ENCODE data around the gene CD300C.
"Not testable (repeated sequence)": the region's sequence is repeated elsewhere in the genome, so short reads cannot be mapped to it uniquely, and the experiment has no call there.

Gene CD300C

GRCh38 chr17:74563358-74563757, 17.4 kb upstream of the CD300C start:
- no peak for DNase-seq (ENCODE audit: low read depth in 1 of 2, low spot score in 1 of 2)

GRCh38 chr17:74561586-74561985, 15.7 kb upstream of the CD300C start:
- no peak for DNase-seq (ENCODE audit: low read depth in 1 of 2, low spot score in 1 of 2)

DNA sequence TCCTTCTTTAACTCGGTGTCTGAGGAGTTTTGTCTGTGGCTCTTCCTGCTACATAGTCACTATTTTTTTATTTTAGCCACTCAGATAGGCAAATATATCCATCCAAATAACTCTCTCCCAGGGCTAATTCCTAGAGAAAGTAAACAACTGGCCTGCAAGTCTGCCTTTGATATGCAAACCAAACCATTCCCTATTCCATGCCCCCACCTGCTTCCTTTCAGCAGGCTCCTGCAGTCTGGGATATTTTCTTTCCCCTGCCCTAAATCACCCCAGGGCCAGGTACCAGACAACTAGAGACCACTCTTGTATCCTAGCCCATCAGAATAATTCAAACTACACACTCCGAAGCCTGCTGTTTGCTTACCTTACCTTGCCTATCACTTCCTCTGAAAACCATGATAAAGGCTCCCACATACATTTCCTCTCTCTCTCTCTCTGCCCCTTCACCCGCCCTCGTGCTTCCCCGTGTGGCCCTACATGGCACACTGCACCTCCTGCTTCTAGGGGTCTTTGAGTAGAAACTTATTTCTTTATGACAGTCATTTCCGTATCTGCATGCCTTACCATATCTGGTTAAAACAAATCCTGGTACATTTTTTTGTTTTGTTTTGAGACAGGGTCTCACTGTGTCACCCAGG, 13.1 kb upstream of the CD300C start:
- no peak for DNase-seq (ENCODE audit: low read depth in 1 of 2, low spot score in 1 of 2)

GRCh38 chr17:74558402-74558801, 12.5 kb upstream of the CD300C start:
- not testable (repeated sequence) for DNase-seq (ENCODE audit: low read depth in 1 of 2, low spot score in 1 of 2)

GRCh38 chr17:74555427-74555940, 9.6 kb upstream of the CD300C start:
- DNase-seq (ENCODE audit: low read depth in 1 of 2, low spot score in 1 of 2), result no peak

DNA sequence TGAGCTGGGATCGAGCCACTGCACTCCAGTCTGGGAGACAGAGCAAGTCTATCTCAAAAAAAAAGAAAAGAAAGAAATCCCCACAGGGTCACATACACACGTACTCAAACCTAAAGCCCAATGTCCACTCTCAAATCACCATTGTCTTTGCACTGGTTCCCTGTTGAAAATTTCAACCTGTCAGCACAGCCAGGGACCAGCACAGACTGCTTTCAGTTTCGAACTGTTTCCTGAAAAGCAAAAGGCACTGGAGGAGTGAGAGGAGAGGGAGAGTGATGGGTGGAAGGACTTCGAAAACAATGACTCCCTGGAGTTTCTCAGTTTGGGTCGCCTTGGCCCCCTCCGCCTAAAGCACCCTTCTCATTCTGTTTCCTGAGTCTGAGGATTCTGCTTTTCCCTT, 9.0 kb upstream of the CD300C start:
- no peak for DNase-seq (ENCODE audit: low read depth in 1 of 2, low spot score in 1 of 2)

DNA sequence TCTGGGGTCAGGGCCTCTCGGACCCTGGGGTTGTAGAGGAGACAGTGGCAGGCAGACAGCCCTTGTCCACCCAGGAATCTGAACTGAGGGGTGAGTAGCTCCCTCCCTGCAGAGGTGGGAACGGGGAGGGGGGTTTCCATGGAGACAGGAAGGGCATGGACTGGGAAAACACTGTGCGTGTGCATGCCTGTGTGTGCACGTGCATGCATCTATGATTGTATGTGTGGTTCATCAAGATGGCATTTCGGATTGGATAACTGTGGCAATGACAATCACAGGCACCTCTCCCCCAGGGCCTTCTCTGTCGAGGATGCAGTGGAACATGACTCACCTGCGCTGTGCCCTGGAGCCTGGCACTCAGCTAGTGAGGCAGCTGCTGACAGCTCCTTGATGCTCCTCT, 6.1 kb upstream of the CD300C start:
- no peak for DNase-seq (ENCODE audit: low read depth in 1 of 2, low spot score in 1 of 2)

DNA sequence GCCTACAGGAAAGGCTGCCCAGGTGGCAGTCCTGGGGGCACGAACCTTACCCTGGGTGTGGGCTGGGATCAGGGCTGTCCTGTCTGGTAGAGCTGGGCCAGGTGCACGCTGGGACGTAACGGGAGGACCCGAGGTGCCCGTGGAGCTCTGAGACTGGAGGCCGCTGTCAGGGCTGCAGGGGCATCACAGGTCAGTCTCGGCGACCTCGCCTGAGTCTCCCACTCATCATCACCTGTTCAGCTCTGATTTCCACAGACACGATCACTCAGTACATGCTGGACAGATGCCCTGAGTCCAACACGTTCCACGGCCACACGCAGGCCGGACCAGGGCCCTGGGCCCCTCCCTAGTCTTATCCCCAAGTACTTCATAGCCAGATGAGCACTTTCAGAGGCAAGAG, 4.7 kb upstream of the CD300C start:
- no peak for DNase-seq (ENCODE audit: low read depth in 1 of 2, low spot score in 1 of 2)

GRCh38 chr17:74549343-74549742, 3.4 kb upstream of the CD300C start:
- no peak for DNase-seq (ENCODE audit: low read depth in 1 of 2, low spot score in 1 of 2)

GRCh38 chr17:74547736-74548135, 1.8 kb upstream of the CD300C start:
- DNase-seq (ENCODE audit: low read depth in 1 of 2, low spot score in 1 of 2), result no peak

- DNase-seq (ENCODE audit: low read depth in 1 of 2, low spot score in 1 of 2), result no peak
Observed at GRCh38 chr17:74547264-74547663, 1.3 kb upstream of the CD300C start.

- no peak for DNase-seq (ENCODE audit: low read depth in 1 of 2, low spot score in 1 of 2)
Observed at GRCh38 chr17:74546586-74546985, 671 bp upstream of the CD300C start.

DNA sequence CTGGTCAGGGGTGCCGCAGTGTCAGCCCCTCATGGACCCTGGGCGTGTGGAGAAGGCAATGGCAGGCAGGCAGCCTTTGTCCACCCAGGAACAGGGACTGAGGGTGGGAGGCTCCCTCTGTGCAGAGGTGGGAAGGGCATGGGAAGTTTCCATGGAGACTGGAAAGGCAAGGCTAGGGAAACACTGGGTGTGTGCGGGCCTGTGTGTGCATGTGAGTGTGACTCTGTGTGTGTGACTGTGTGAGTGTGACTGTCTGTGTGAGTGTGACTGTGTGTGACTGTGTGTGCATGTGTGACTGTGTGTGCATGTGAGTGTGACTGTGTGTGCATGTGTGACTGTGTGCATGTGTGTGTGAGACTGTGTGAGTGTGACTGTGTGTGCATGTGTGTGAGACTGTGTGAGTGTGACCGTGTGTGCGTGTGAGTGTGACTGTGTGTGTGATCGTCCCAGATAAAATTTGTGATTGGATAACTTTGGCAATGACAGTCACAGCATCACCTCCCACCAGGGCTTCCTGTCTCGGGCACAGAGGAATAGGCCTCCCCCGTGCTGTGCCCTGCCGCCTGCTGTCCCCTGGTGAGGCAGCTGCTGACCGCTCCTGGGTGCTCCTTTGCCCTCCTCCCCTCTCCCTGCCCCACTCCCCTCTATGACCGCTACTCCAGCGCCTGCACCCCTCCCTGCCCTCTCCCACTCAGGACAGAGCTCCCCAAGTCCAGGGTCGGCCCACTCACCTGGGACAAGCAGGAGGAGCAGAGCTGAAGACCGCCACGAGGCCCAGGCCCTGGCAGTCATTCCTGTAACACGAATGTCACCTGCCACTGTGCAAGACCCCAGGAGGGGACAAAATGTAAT, 698 bp downstream of the CD300C start:
- no peak for DNase-seq (ENCODE audit: low read depth in 1 of 2, low spot score in 1 of 2)

DNA sequence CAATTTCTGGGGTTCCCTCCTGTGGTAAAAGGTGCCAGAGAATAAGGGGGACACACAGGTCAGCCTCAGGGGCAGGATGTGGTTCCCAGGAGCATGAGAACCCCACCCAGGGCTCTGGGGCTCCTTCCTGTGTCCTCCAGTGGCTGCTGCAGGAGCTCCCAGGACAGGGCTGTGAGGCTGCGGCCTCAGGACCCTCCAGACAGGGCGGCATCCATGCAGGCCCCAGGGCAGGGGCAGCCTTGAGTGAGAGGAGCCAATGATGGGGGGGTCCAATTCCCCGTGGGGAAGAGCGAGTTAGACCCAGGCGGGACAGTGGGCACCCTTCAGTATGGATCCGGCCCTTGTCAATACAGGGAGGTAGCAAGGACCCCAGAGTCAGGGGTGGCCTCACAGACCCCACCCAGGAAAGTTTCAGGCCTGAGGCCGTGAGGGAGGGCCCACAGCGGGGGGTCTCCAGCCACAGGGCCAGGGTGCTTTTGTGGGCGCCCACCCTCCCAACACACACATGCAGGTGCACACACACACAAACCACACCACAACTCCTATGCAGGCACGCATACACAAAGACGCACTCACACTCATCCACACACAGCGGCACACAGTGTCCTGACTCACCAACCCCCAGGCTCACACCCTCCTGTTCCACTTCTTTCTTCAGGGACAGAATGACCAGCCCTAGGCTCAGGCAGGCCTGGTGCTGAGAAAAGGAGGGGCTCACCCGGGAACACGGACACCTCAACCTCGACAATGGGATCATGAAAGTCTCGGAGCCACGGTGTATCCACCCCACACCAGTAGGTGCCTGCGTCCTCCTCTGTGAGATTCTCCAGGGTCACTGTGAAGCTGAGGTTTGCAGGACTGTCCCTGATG, 1.8 kb downstream of the CD300C start:
- DNase-seq (ENCODE audit: low read depth in 1 of 2, low spot score in 1 of 2), result no peak

DNA sequence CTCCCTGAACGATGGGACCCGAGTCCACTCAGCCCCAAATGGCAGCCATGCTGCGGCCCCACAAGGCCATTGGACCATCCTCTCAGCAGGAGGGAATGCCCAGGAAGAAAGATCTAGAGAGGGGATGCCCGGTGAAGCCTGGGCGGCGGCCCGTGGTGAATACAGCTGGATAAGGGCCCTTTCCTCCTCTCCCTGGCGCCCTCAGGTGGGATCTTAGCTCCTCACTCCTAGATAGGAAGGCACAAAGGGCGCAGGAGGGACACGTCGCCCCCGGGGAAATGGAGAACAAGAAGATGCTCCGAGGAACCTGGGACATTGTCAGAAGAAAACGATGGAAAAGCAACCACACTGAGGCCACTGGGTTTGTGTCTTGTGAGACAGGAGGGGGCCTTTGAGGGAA, 2.5 kb downstream of the CD300C start:
- no peak for DNase-seq (ENCODE audit: low read depth in 1 of 2, low spot score in 1 of 2)

- no peak for DNase-seq (ENCODE audit: low read depth in 1 of 2, low spot score in 1 of 2)
Observed at GRCh38 chr17:74542727-74543383, 3.1 kb downstream of the CD300C start.

- no peak for DNase-seq (ENCODE audit: low read depth in 1 of 2, low spot score in 1 of 2)
Observed at GRCh38 chr17:74542166-74542565, 3.7 kb downstream of the CD300C start.

- DNase-seq (ENCODE audit: low read depth in 1 of 2, low spot score in 1 of 2), result no peak
Observed at GRCh38 chr17:74541176-74542111, 4.5 kb downstream of the CD300C start.

DNA sequence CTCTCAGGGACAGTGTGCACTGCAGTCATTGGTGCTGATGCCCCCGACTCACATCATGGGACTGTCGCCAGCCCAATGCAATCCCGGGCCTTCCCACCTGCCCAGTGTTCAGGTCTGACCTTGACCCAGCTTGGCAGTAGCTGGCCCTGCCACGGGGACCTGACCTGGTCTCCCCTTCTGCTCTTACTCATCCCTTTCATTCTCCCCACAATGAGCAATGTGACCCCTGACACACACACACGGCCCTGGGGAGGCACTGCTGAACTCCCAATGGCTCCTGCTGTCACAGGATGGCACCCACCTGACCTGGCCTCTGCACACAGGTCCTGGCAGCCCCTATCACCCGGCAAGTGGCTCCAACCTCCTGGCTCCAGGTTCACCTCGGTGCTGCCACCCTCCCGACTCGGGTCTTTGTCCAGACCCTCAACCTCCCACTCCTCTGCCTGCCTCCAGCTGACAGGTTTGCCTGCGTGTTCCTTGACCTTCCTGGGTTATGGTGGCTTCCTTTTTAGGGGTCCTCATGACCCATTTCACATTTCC, 6.6 kb downstream of the CD300C start:
- DNase-seq (ENCODE audit: low read depth in 1 of 2, low spot score in 1 of 2), result no peak

DNA sequence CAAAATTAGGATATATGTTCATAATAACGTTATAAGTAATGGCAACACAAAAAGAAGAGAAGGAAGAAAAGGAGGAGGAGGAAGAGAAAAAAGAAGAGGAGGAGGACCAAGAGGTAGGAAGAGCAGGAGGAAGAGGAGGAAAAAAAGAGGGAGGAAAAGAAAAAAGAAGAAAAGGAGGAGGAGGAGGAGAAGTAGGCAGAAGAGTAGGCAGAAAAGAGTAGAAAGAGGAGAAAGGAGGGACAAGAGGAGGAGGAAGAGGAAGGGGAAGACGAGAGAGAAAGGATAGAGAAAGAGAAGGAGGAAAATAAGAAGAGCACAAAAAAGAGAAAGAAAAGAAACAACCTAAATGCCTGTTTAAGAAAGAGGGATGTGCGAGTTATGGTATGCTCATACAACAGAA, 9.0 kb downstream of the CD300C start:
- DNase-seq (ENCODE audit: low read depth in 1 of 2, low spot score in 1 of 2), result no peak
